HG02973 (cell line): Measurements from ENCODE around the gene DCLK1.

ENCODE experiments used
- ATAC-seq: cut with Tn5 transposase; IDR thresholded peaks from one replicate; pipeline ENCODE4 v1.9.1; 2021; ENCODE audit warnings: moderate library complexity; ENCODE audit not compliant: unreplicated experiment

DCLK1 gene

GRCh38 chr13:36054041-36054440 lies 77.1 kb downstream of the DCLK1 start:
- ATAC-seq = no peak

- no peak for ATAC-seq
Measured at GRCh38 chr13:36051082-36051481, 80.1 kb downstream of the DCLK1 start.

- peak; percentile 59 for ATAC-seq
Measured at GRCh38 chr13:36046672-36047071, 84.5 kb downstream of the DCLK1 start.

- no peak for ATAC-seq
Measured at GRCh38 chr13:36038785-36039555, 92.2 kb downstream of the DCLK1 start.

- ATAC-seq = no peak
Measured at GRCh38 chr13:36033035-36033434, 98.1 kb downstream of the DCLK1 start.

- no peak for ATAC-seq
Measured at GRCh38 chr13:36031490-36031889, 99.7 kb downstream of the DCLK1 start.

GRCh38 chr13:36030670-36031331 lies 100.4 kb downstream of the DCLK1 start:
- no peak for ATAC-seq

- no peak for ATAC-seq
Measured at GRCh38 chr13:36029166-36029565, 102.0 kb downstream of the DCLK1 start.

- ATAC-seq = no peak
Measured at GRCh38 chr13:36028359-36029025, 102.7 kb downstream of the DCLK1 start.

- no peak for ATAC-seq
Measured at GRCh38 chr13:36026531-36026930, 104.7 kb downstream of the DCLK1 start.

- ATAC-seq = no peak
Measured at GRCh38 chr13:36014763-36015162, 116.4 kb downstream of the DCLK1 start.

- no peak for ATAC-seq
Measured at GRCh38 chr13:36006894-36007675, 124.1 kb downstream of the DCLK1 start.

GRCh38 chr13:36006347-36006746 lies 124.8 kb downstream of the DCLK1 start:
- no peak for ATAC-seq

- no peak for ATAC-seq
Measured at GRCh38 chr13:36001561-36001960, 129.6 kb downstream of the DCLK1 start.

GRCh38 chr13:36000028-36000427 lies 131.2 kb downstream of the DCLK1 start:
- ATAC-seq = no peak

GRCh38 chr13:35996360-35996759 lies 134.8 kb downstream of the DCLK1 start:
- ATAC-seq = no peak

- no peak for ATAC-seq
Measured at GRCh38 chr13:35995136-35995535, 136.0 kb downstream of the DCLK1 start.

GRCh38 chr13:35994131-35994966 lies 136.8 kb downstream of the DCLK1 start:
- ATAC-seq = no peak

- ATAC-seq = no peak
Measured at GRCh38 chr13:35993686-35994085, 137.5 kb downstream of the DCLK1 start.

GRCh38 chr13:35992964-35993363 lies 138.2 kb downstream of the DCLK1 start:
- no peak for ATAC-seq
